ENCODE measurements around the gene RHNO1. TPM values are rescaled to one million over a fixed set of nuclear protein-coding genes. Genes with fewer than 3 reads are reported as not detected.

RHNO1 gene
- total and polyA plus RNA-seq, 2 of the 13 experiments (the other 11 are each of a cell fraction or from before 2014, with no cell fraction given) = 27.2 to 49.6 TPM

- TF ChIP-seq KIAA2018 (CRISPR knock-in tag; IDR thresholded peaks at IDR 0.05; ENCODE audit: borderline replicate concordance) (no peak), ZNF576 (CRISPR knock-in tag; IDR thresholded peaks at IDR 0.05) (no peak), ATF6 (CRISPR knock-in tag; conservative IDR thresholded peaks at IDR 0.05) (no peak), ZNF619 (CRISPR knock-in tag; IDR thresholded peaks at IDR 0.05) (no peak), SRF (IDR thresholded peaks at IDR 0.05; ENCODE audit: low read depth, low read length) (no peak), DBP (CRISPR knock-in tag; IDR thresholded peaks at IDR 0.05; ENCODE audit: not compliant biosample characterization) (no peak), ZNF878 (CRISPR knock-in tag; IDR thresholded peaks at IDR 0.05) (no peak), TFDP1 (CRISPR knock-in tag; IDR thresholded peaks at IDR 0.05; ENCODE audit: borderline replicate concordance) (no peak), HNF1A (IDR thresholded peaks at IDR 0.05; ENCODE audit: low read depth) (peak; percentile 52; the same call in 1 of the 2 replicates), HNF1A (CRISPR knock-in tag; IDR thresholded peaks at IDR 0.05; ENCODE audit: borderline replicate concordance) (no peak), ZNF737 (CRISPR knock-in tag; IDR thresholded peaks at IDR 0.05; ENCODE audit: borderline replicate concordance) (no peak)
Observed at GRCh38 chr12:2886768-2887450, 9.9 kb downstream of the RHNO1 start (continued).
